IMR-90 (cell line): Measurements from ENCODE around the gene RNFT2. TPM values are rescaled to one million over a fixed set of nuclear protein-coding genes. Genes with fewer than 3 reads are reported as not detected.

Experiments used
- ATAC-seq: fragments of 200-7000 bp; cut with Tn5 transposase; 2 replicates; pipeline ENCODE4 v1.9.1; 2020; ENCODE audit warnings: low read depth, mild to moderate bottlenecking, moderate library complexity
- BruUV-seq: library from RNA; stranded (reverse); fragments of 400-500 nt; replicated peaks from 2 replicates; lab custom pipeline; 2021; lab: Mats Ljungman, UMichigan
- CTCF ChIA-PET: fragments of 300-600 bp; formaldehyde crosslinking; extraction: SDS; loops from one replicate; lab custom pipeline; 2021; ENCODE audit warnings: antibody characterized with exemption; lab: Yijun Ruan, JAX
- POLR2A ChIA-PET: fragments of 300-600 bp; sonication (Branson Sonifier 250); formaldehyde crosslinking; loops from one replicate; lab custom pipeline; 2022; ENCODE audit warnings: antibody characterized with exemption; ENCODE audit not compliant: unreplicated experiment; lab: Charles Lee
- DNase-seq: peaks from one replicate; pipeline ENCODE4 v3.0.0; 2013
- H2AFZ ChIP-seq: replicated peaks from 2 replicates; pipeline ENCODE3; 2013; ENCODE audit warnings: low read length, mild to moderate bottlenecking; ENCODE audit not compliant: poor library complexity
- H2AK5ac ChIP-seq: 2 replicates; pipeline ENCODE4 v1.6.1; 2013; ENCODE audit warnings: low read depth, low read length, inconsistent platforms
- H2AK9ac ChIP-seq: replicated peaks from 2 replicates; pipeline ENCODE3; 2013; ENCODE audit warnings: mild to moderate bottlenecking, low read depth, low read length, moderate library complexity; ENCODE audit not compliant: poor library complexity
- H2BK120ac ChIP-seq: 2 replicates; pipeline ENCODE4 v1.6.1; 2013; ENCODE audit warnings: low read depth, low read length, inconsistent platforms
- H2BK15ac ChIP-seq: 3 replicates; pipeline ENCODE4 v1.6.1; 2013; ENCODE audit warnings: low read depth, low read length, inconsistent platforms
- H2BK20ac ChIP-seq: 2 replicates; pipeline ENCODE4 v1.6.1; 2013; ENCODE audit warnings: low read depth, mild to moderate bottlenecking, inconsistent platforms, low read length, moderate library complexity
- H2BK5ac ChIP-seq: 2 replicates; pipeline ENCODE4 v1.6.1; 2013; ENCODE audit warnings: mild to moderate bottlenecking, low read depth, low read length, inconsistent platforms; ENCODE audit not compliant: poor library complexity, severe bottlenecking
- H3K14ac ChIP-seq: replicated peaks from 2 replicates; pipeline ENCODE4 v1.6.1; 2013; ENCODE audit warnings: low read depth, low read length, inconsistent platforms
- H3K18ac ChIP-seq: 2 replicates; pipeline ENCODE4 v1.6.1; 2013; ENCODE audit warnings: low read depth, low read length, control low read depth
- H3K23ac ChIP-seq: 2 replicates; pipeline ENCODE4 v1.6.1; 2013; ENCODE audit warnings: low read depth, low read length, inconsistent platforms
- H3K27ac ChIP-seq: 2 replicates; pipeline ENCODE4 v1.5.1; 2013; ENCODE audit warnings: mild to moderate bottlenecking, control low read depth, low read length; ENCODE audit not compliant: insufficient read depth
- H3K27me3 ChIP-seq: 2 replicates; pipeline ENCODE4 v1.6.1; 2013; ENCODE audit warnings: low read length; ENCODE audit not compliant: control insufficient read depth, insufficient read depth
- H3K36me3 ChIP-seq: 2 replicates; pipeline ENCODE4 v1.6.1; 2013; ENCODE audit warnings: low read length, mixed read lengths; ENCODE audit not compliant: control insufficient read depth, insufficient read depth
- H3K4ac ChIP-seq: 2 replicates; pipeline ENCODE4 v1.6.1; 2013; ENCODE audit warnings: low read depth, low read length, inconsistent platforms
- H3K4me1 ChIP-seq: 2 replicates; pipeline ENCODE4 v1.6.1; 2013; ENCODE audit warnings: low read length, mixed read lengths; ENCODE audit not compliant: control insufficient read depth, insufficient read depth
- H3K4me2 ChIP-seq: 2 replicates; pipeline ENCODE4 v1.6.1; 2013; ENCODE audit warnings: low read depth, mild to moderate bottlenecking, control low read depth, low read length, moderate library complexity
- H3K4me3 ChIP-seq: 2 replicates; pipeline ENCODE4 v1.5.1; 2013; ENCODE audit warnings: low read depth, mild to moderate bottlenecking, control low read depth, low read length, moderate library complexity; ENCODE audit not compliant: insufficient read depth
- H3K56ac ChIP-seq: 2 replicates; pipeline ENCODE4 v1.6.1; 2013; ENCODE audit warnings: low read length, inconsistent platforms; ENCODE audit not compliant: insufficient read depth; ENCODE audit errors: extremely low read depth
- H3K79me1 ChIP-seq, 2 experiments: 2 replicates each; pipeline ENCODE4 v1.6.1; 2013; ENCODE audit warnings: low read length in 2 of 2, inconsistent platforms in 1 of 2, low read depth in 1 of 2
- H3K9ac ChIP-seq: 2 replicates; pipeline ENCODE4 v1.6.1; 2013; ENCODE audit warnings: low read depth, low read length, control low read depth
- H3K9me1 ChIP-seq: 2 replicates; pipeline ENCODE4 v1.6.1; 2013; ENCODE audit warnings: low read length, inconsistent platforms; ENCODE audit not compliant: insufficient read depth
- H3K9me3 ChIP-seq: 2 replicates; pipeline ENCODE4 v1.6.1; 2013; ENCODE audit warnings: low read length; ENCODE audit not compliant: control insufficient read depth, insufficient read depth
- H4K20me1 ChIP-seq: 2 replicates; pipeline ENCODE4 v1.6.1; 2013; ENCODE audit warnings: low read length, inconsistent platforms; ENCODE audit not compliant: insufficient read depth
- H4K5ac ChIP-seq: 2 replicates; pipeline ENCODE4 v1.6.1; 2013; ENCODE audit warnings: mild to moderate bottlenecking, low read depth, low read length, control low read depth
- H4K8ac ChIP-seq, 2 experiments: 2 replicates each; pipeline ENCODE4 v1.6.1; 2013; ENCODE audit warnings: low read depth in 2 of 2, low read length in 2 of 2, control low read depth in 1 of 2, inconsistent platforms in 1 of 2
- H4K91ac ChIP-seq: 2 replicates; pipeline ENCODE4 v1.6.1; 2013; ENCODE audit warnings: low read depth, low read length, inconsistent platforms; ENCODE audit not compliant: insufficient read depth
- BHLHE40 ChIP-seq: fragments of 150-350 bp; IDR thresholded peaks from 2 replicates; pipeline ENCODE4 v1.6.1; 2016; ENCODE audit warnings: mild to moderate bottlenecking, low read depth, low read length
- CHD1 ChIP-seq: IDR thresholded peaks from 2 replicates; pipeline ENCODE4 v1.6.1; 2012; ENCODE audit warnings: low read depth, low read length, improper control_type of control experiment
- FOS ChIP-seq: fragments of 150-350 bp; IDR thresholded peaks from 2 replicates; pipeline ENCODE4 v1.6.1; 2016; ENCODE audit warnings: low read depth, low read length
- MAFK ChIP-seq: IDR thresholded peaks from 2 replicates; pipeline ENCODE4 v1.6.1; 2012; ENCODE audit warnings: low read depth, low read length, improper control_type of control experiment
- NFE2L2 ChIP-seq: fragments of 150-350 bp; IDR thresholded peaks from 2 replicates; pipeline ENCODE4 v1.6.1; 2016; ENCODE audit warnings: low read depth, mild to moderate bottlenecking, low read length
- POLR2A ChIP-seq: IDR thresholded peaks from 2 replicates; pipeline ENCODE4 v1.6.1; 2012; ENCODE audit warnings: mild to moderate bottlenecking, low read depth, low read length
- RAD21 ChIP-seq: IDR thresholded peaks from 2 replicates; pipeline ENCODE4 v1.6.1; 2012; ENCODE audit warnings: low read length, improper control_type of control experiment
- RCOR1 ChIP-seq: IDR thresholded peaks from 2 replicates; pipeline ENCODE4 v1.6.1; 2012; ENCODE audit warnings: mild to moderate bottlenecking, low read length, improper control_type of control experiment; ENCODE audit not compliant: insufficient replicate concordance
- RFX5 ChIP-seq: IDR thresholded peaks from 2 replicates; pipeline ENCODE4 v1.8.0; 2012; ENCODE audit warnings: low read depth, mild to moderate bottlenecking, low read length, moderate library complexity
- SMC3 ChIP-seq: fragments of 150-350 bp; IDR thresholded peaks from 2 replicates; pipeline ENCODE4 v1.6.1; 2016; ENCODE audit warnings: low read depth, mild to moderate bottlenecking, antibody characterized with exemption, low read length, moderate library complexity
- WGBS, 2 experiments: methylation state at CpG; one replicate each; pipeline versions ENCODE4 v1.1.5 to v1.1.7; 2013; ENCODE audit warnings: missing lambda C conversion rate in 2 of 2; ENCODE audit not compliant: insufficient read length in 1 of 2; ENCODE audit errors: extremely low coverage in 2 of 2; 5-methylcytosine and 5-hydroxymethylcytosine counted together
- dilution Hi-C: fragments of 300-500 bp; cut with HindIII; formaldehyde crosslinking; loops from one replicate; pipeline ENCODE4 v1.14.3; 2018; ENCODE audit warnings: low sequenced_read_pairs; ENCODE audit not compliant: unreplicated experiment
- in situ Hi-C: fragments of 300-500 bp; cut with MboI; formaldehyde crosslinking; loops from 3 replicates; pipeline ENCODE4 v1.14.3; 2019; ENCODE audit warnings: low sequenced_read_pairs, inconsistent platforms, mixed read lengths
- intact Hi-C: fragments of 100-400 bp; cut with micrococcal nuclease; formaldehyde crosslinking; loops from 2 replicates; pipeline ENCODE4 v1.10.0; 2022
- polyA plus RNA-seq, 3 experiments: library from polyadenylated mRNA; depleted of rRNA; stranded (reverse); fragments of >200 nt; gene quantifications; 2 replicates each; pipeline ENCODE4 v1.2.3, GENCODE V29; 2012; ENCODE audit warnings: low replicate concordance in 1 of 3
- total RNA-seq: library from RNA; depleted of rRNA; stranded (reverse); fragments of >200 nt; gene quantifications from 2 replicates; pipeline ENCODE4 v1.2.3, GENCODE V29; 2012
- TF ChIP-seq, protein P1 (sequence below): conservative IDR thresholded peaks from 2 replicates; pipeline ENCODE4 v1.5.1; 2012; ENCODE audit warnings: mild to moderate bottlenecking, low read depth, low read length, improper control_type of control experiment
- TF ChIP-seq, protein P2 (sequence below): fragments of 150-350 bp; IDR thresholded peaks from 2 replicates; pipeline ENCODE4 v1.6.1; 2017; ENCODE audit warnings: mild to moderate bottlenecking, antibody characterized with exemption, low read length, low read depth

Gene RNFT2
- total and polyA plus RNA-seq, 2 of the 4 experiments (the other 2 are of a cell fraction): 1.6 to 2.3 TPM

- Histone ChIP-seq H3K4me1 (no peaks in the 10 kb centered on the region), H2AK5ac (no peak overlapping the region), H3K56ac (no peak overlapping the region), H3K79me1 (no peaks in the 10 kb centered on the region), H3K9me1 (no peaks in the 10 kb centered on the region), H3K18ac (no peak overlapping the region), H3K14ac (no peak overlapping the region), H4K91ac (no peak overlapping the region), H3K4me3 (no peak overlapping the region), H3K4me2 (no peak overlapping the region), H3K27ac (no peak overlapping the region), H2AK9ac (no peak overlapping the region), H2BK5ac (no peak overlapping the region), H4K8ac (no peak overlapping the region), H4K20me1 (no peaks in the 10 kb centered on the region), H2AFZ (no peak overlapping the region), H3K4ac (no peak overlapping the region), H2BK20ac (no peak overlapping the region), H2BK120ac (no peak overlapping the region), H3K9me3 (no peaks in the 10 kb centered on the region), H3K36me3 (no peaks in the 10 kb centered on the region), H3K27me3 (peaks cover 18% of the 10 kb centered on the region), H4K5ac (no peak overlapping the region), H3K9ac (no peak overlapping the region), H2BK15ac (no peak overlapping the region), H3K23ac (no peak overlapping the region)
- DNase-seq (no peak), ATAC-seq (no peak)
- in situ Hi-C loops: loop anchor here (5.0 kb wide), 1 partner anchor 417 kb away; no protein-coding TSS in a partner anchor
- dilution Hi-C loops: no loop called here
- intact Hi-C loops: loop anchor here (2.0 to 10.0 kb wide), 3 partner anchors 455 to 1137 kb away; no protein-coding TSS in a partner anchor
- WGBS, 2 experiments: 95% methylated on average over 4 of the region's 6 CpGs; no CpG with 5 or more reads in 1 of the 2 experiments
- BruUV-seq: no TSS peak
- TF ChIP-seq RFX5 (no peak), FOS (no peak), POLR2A (no peak), CHD1 (no peak), RAD21 (no peak), RCOR1 (no peak), MAFK (no peak), SMC3 (no peak), NFE2L2 (no peak), BHLHE40 (no peak)
- TF ChIP-seq, protein P1, sequence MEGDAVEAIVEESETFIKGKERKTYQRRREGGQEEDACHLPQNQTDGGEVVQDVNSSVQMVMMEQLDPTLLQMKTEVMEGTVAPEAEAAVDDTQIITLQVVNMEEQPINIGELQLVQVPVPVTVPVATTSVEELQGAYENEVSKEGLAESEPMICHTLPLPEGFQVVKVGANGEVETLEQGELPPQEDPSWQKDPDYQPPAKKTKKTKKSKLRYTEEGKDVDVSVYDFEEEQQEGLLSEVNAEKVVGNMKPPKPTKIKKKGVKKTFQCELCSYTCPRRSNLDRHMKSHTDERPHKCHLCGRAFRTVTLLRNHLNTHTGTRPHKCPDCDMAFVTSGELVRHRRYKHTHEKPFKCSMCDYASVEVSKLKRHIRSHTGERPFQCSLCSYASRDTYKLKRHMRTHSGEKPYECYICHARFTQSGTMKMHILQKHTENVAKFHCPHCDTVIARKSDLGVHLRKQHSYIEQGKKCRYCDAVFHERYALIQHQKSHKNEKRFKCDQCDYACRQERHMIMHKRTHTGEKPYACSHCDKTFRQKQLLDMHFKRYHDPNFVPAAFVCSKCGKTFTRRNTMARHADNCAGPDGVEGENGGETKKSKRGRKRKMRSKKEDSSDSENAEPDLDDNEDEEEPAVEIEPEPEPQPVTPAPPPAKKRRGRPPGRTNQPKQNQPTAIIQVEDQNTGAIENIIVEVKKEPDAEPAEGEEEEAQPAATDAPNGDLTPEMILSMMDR: no peak
- TF ChIP-seq, protein P2, sequence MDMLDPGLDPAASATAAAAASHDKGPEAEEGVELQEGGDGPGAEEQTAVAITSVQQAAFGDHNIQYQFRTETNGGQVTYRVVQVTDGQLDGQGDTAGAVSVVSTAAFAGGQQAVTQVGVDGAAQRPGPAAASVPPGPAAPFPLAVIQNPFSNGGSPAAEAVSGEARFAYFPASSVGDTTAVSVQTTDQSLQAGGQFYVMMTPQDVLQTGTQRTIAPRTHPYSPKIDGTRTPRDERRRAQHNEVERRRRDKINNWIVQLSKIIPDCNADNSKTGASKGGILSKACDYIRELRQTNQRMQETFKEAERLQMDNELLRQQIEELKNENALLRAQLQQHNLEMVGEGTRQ: no peak
- ChIA-PET CTCF (interaction anchor here (0.8 kb wide), 1 partner anchor 9 kb away, joined by 3 read pairs; no protein-coding TSS in a partner anchor), POLR2A (no interaction called here)
Measured at GRCh38 chr12:116700066-116700465, 38.0 kb upstream of the RNFT2 start.
